OCI-LY7 (cell line): ENCODE results near the gene BCAT1. TPM values are rescaled to one million over a fixed set of nuclear protein-coding genes. Genes with fewer than 3 reads are reported as not detected.

ENCODE experiments used
- BruUV-seq: library from RNA; stranded (reverse); fragments of 400-500 nt; replicated peaks from 2 replicates; lab custom pipeline; 2021; lab: Mats Ljungman, UMichigan
- CTCF ChIA-PET: fragments of 300-600 bp; sonication (Branson Sonifier 250); formaldehyde crosslinking; loops from one replicate; lab custom pipeline; 2022; ENCODE audit warnings: antibody characterized with exemption; ENCODE audit not compliant: unreplicated experiment; lab: Charles Lee
- POLR2A ChIA-PET: fragments of 300-600 bp; sonication (Branson Sonifier 250); formaldehyde crosslinking; loops from one replicate; lab custom pipeline; 2022; ENCODE audit warnings: antibody characterized with exemption; lab: Charles Lee
- DNase-seq: peaks from one replicate; pipeline ENCODE4 v3.0.0-alpha.2; 2015; ENCODE audit warnings: low spot score
- H2AFZ ChIP-seq: fragments of 200-600 bp; sonication (generic), shearing (Covaris generic); 2 replicates; pipeline ENCODE4 v1.6.1; 2014; ENCODE audit warnings: mild to moderate bottlenecking, antibody characterized with exemption, low read length, moderate library complexity
- H3K27ac ChIP-seq: fragments of 200-600 bp; sonication (generic); 2 replicates; pipeline ENCODE4 v1.5.1; 2014; ENCODE audit warnings: mixed run types, low read depth, mild to moderate bottlenecking, moderate library complexity, low read length, inconsistent platforms; ENCODE audit not compliant: poor library complexity, severe bottlenecking
- H3K36me3 ChIP-seq: fragments of 200-600 bp; sonication (generic); 2 replicates; pipeline ENCODE4 v1.6.1; 2014; ENCODE audit warnings: mild to moderate bottlenecking, antibody characterized with exemption, low read length, moderate library complexity, mixed read lengths; ENCODE audit not compliant: insufficient read depth
- H3K4me1 ChIP-seq: fragments of 200-600 bp; sonication (generic); 2 replicates; pipeline ENCODE4 v1.5.1; 2014; ENCODE audit warnings: mild to moderate bottlenecking, low read length; ENCODE audit not compliant: insufficient read depth, poor library complexity, severe bottlenecking
- H3K4me2 ChIP-seq: fragments of 200-600 bp; sonication (generic); 2 replicates; pipeline ENCODE4 v1.6.1; 2014; ENCODE audit warnings: mild to moderate bottlenecking, low read length
- H3K4me3 ChIP-seq: fragments of 200-600 bp; sonication (generic); 2 replicates; pipeline ENCODE4 v1.5.1; 2014; ENCODE audit warnings: mild to moderate bottlenecking, low read depth, low read length; ENCODE audit not compliant: poor library complexity, severe bottlenecking
- H3K79me2 ChIP-seq: fragments of 200-600 bp; sonication (generic); 2 replicates; pipeline ENCODE4 v1.6.1; 2016; ENCODE audit warnings: low read depth, mild to moderate bottlenecking, low read length, moderate library complexity, mixed read lengths; ENCODE audit not compliant: insufficient read depth
- H3K9me2 ChIP-seq: fragments of 200-600 bp; sonication (generic); 2 replicates; pipeline ENCODE4 v1.6.1; 2016; ENCODE audit warnings: mild to moderate bottlenecking, low read length, mixed read lengths; ENCODE audit not compliant: insufficient read depth
- H3K9me3 ChIP-seq: fragments of 200-600 bp; sonication (generic); 2 replicates; pipeline ENCODE4 v1.6.1; 2014; ENCODE audit warnings: mild to moderate bottlenecking, mixed run types, low read length, mixed read lengths
- H4K20me1 ChIP-seq: fragments of 200-600 bp; sonication (generic); 2 replicates; pipeline ENCODE4 v1.6.1; 2014; ENCODE audit warnings: mild to moderate bottlenecking, antibody characterized with exemption, low read length, moderate library complexity, mixed read lengths; ENCODE audit not compliant: insufficient read depth
- CTCF ChIP-seq: fragments of 200-600 bp; sonication (generic); conservative IDR thresholded peaks from 2 replicates; pipeline ENCODE4 v1.5.1; 2014; ENCODE audit warnings: mild to moderate bottlenecking, antibody characterized with exemption, low read length, moderate library complexity, mixed read lengths
- EZH2phosphoT487 ChIP-seq: fragments of 200-600 bp; sonication (generic); IDR thresholded peaks from 2 replicates; pipeline ENCODE4 v1.6.1; 2018; ENCODE audit warnings: low read depth, borderline replicate concordance, mild to moderate bottlenecking, mixed run types, antibody characterized with exemption, low read length, moderate library complexity, mixed read lengths
- intact Hi-C: fragments of 100-400 bp; cut with micrococcal nuclease; formaldehyde crosslinking; loops from one replicate; pipeline ENCODE4 v1.10.0; 2022; ENCODE audit not compliant: unreplicated experiment
- total RNA-seq, 2 experiments: library from RNA; depleted of rRNA in 1 of 2; stranded (reverse); fragments of >200 nt in 1 of 2; shearing (Covaris generic) in 1 of 2; gene quantifications; 2 replicates each; pipeline ENCODE4 v1.2.3, GENCODE V29; 2014 to 2022

BCAT1 gene
- total RNA-seq, 2 experiments from 2014 or later = 121 to 207 TPM

- Histone ChIP-seq H3K9me2 (no peaks in the 10 kb centered on the region), H3K4me1 (peaks cover 98% of the 10 kb centered on the region), H3K27ac (peak overlapping the region; percentile 98), H3K79me2 (peaks cover 59% of the 10 kb centered on the region; the same call in 1 of the 2 replicates), H3K36me3 (no peaks in the 10 kb centered on the region), H4K20me1 (no peaks in the 10 kb centered on the region), H3K9me3 (no peaks in the 10 kb centered on the region), H3K4me2 (peak overlapping the region; percentile 93), H2AFZ (no peak overlapping the region; the same call in 1 of the 2 replicates), H3K4me3 (peak overlapping the region; percentile 63)
- ChIA-PET CTCF (interaction anchor here (1.1 to 2.3 kb wide), 4 partner anchors 28 to 58 kb away, joined by 4 to 12 read pairs (median 8); no protein-coding TSS in a partner anchor), POLR2A (interaction anchor here (0.6 to 17.9 kb wide), 15 partner anchors 8 to 120 kb away, joined by 3 to 911 read pairs (median 5); a partner anchor contains a TSS)
- BruUV-seq = TSS peak; percentile 87
- intact Hi-C loops = loop anchor here (1.0 kb wide), 1 partner anchor 55 kb away; a partner anchor contains a TSS
- DNase-seq = no peak
- TF ChIP-seq EZH2phosphoT487 (no peak), CTCF (no peak)
These were observed 48.6 kb upstream of the BCAT1 start for GRCh38 chr12:24997496-24997895.

- H4K20me1 ChIP-seq = no peaks in the 10 kb centered on the region
- CTCF ChIA-PET = interaction anchor here (0.9 to 2.3 kb wide), 5 partner anchors 29 to 59 kb away, joined by 3 to 12 read pairs (median 4); no protein-coding TSS in a partner anchor
- POLR2A ChIA-PET = interaction anchor here (0.6 to 17.9 kb wide), 14 partner anchors 9 to 840 kb away, joined by 3 to 911 read pairs (median 6); a partner anchor contains a TSS
These were observed 47.9 kb upstream of the BCAT1 start for GRCh38 chr12:24996820-24997219.

More at GRCh38 chr12:24996820-24997219, 47.9 kb upstream of the BCAT1 start:
- Histone ChIP-seq H3K27ac (peak overlapping the region; percentile 98), H3K79me2 (peaks cover 60% of the 10 kb centered on the region; the same call in 1 of the 2 replicates), H3K9me3 (no peaks in the 10 kb centered on the region), H2AFZ (peak overlapping the region; percentile 9; the same call in 1 of the 2 replicates), H3K4me2 (peak overlapping the region; percentile 93), H3K4me1 (peaks cover 98% of the 10 kb centered on the region), H3K9me2 (no peaks in the 10 kb centered on the region), H3K36me3 (no peaks in the 10 kb centered on the region), H3K4me3 (peak overlapping the region; percentile 63)
- TF ChIP-seq CTCF (no peak), EZH2phosphoT487 (no peak)
- BruUV-seq = no TSS peak
- peak; percentile 45 for DNase-seq
- intact Hi-C loops = loop anchor here (1.0 kb wide), 1 partner anchor 55 kb away; a partner anchor contains a TSS
